IMR-90 (cell line): Measurements from ENCODE around the gene PAWR. TPM values are rescaled to one million over a fixed set of nuclear protein-coding genes. Genes with fewer than 3 reads are reported as not detected.

Experiments
- ATAC-seq: fragments of 200-7000 bp; cut with Tn5 transposase; 2 replicates; pipeline ENCODE4 v1.9.1; 2020; ENCODE audit warnings: low read depth, mild to moderate bottlenecking, moderate library complexity
- BruUV-seq: library from RNA; stranded (reverse); fragments of 400-500 nt; replicated peaks from 2 replicates; lab custom pipeline; 2021; lab: Mats Ljungman, UMichigan
- CTCF ChIA-PET: fragments of 300-600 bp; formaldehyde crosslinking; extraction: SDS; loops from one replicate; lab custom pipeline; 2021; ENCODE audit warnings: antibody characterized with exemption; lab: Yijun Ruan, JAX
- POLR2A ChIA-PET: fragments of 300-600 bp; sonication (Branson Sonifier 250); formaldehyde crosslinking; loops from one replicate; lab custom pipeline; 2022; ENCODE audit warnings: antibody characterized with exemption; ENCODE audit not compliant: unreplicated experiment; lab: Charles Lee
- DNase-seq: peaks from one replicate; pipeline ENCODE4 v3.0.0; 2013
- H2AFZ ChIP-seq: replicated peaks from 2 replicates; pipeline ENCODE3; 2013; ENCODE audit warnings: low read length, mild to moderate bottlenecking; ENCODE audit not compliant: poor library complexity
- H2AK5ac ChIP-seq: 2 replicates; pipeline ENCODE4 v1.6.1; 2013; ENCODE audit warnings: low read depth, low read length, inconsistent platforms
- H2AK9ac ChIP-seq: replicated peaks from 2 replicates; pipeline ENCODE3; 2013; ENCODE audit warnings: mild to moderate bottlenecking, low read depth, low read length, moderate library complexity; ENCODE audit not compliant: poor library complexity
- H2BK120ac ChIP-seq: 2 replicates; pipeline ENCODE4 v1.6.1; 2013; ENCODE audit warnings: low read depth, low read length, inconsistent platforms
- H2BK15ac ChIP-seq: 3 replicates; pipeline ENCODE4 v1.6.1; 2013; ENCODE audit warnings: low read depth, low read length, inconsistent platforms
- H2BK20ac ChIP-seq: 2 replicates; pipeline ENCODE4 v1.6.1; 2013; ENCODE audit warnings: low read depth, mild to moderate bottlenecking, inconsistent platforms, low read length, moderate library complexity
- H2BK5ac ChIP-seq: 2 replicates; pipeline ENCODE4 v1.6.1; 2013; ENCODE audit warnings: mild to moderate bottlenecking, low read depth, low read length, inconsistent platforms; ENCODE audit not compliant: poor library complexity, severe bottlenecking
- H3K14ac ChIP-seq: replicated peaks from 2 replicates; pipeline ENCODE4 v1.6.1; 2013; ENCODE audit warnings: low read depth, low read length, inconsistent platforms
- H3K18ac ChIP-seq: 2 replicates; pipeline ENCODE4 v1.6.1; 2013; ENCODE audit warnings: low read depth, low read length, control low read depth
- H3K23ac ChIP-seq: 2 replicates; pipeline ENCODE4 v1.6.1; 2013; ENCODE audit warnings: low read depth, low read length, inconsistent platforms
- H3K27ac ChIP-seq: 2 replicates; pipeline ENCODE4 v1.5.1; 2013; ENCODE audit warnings: mild to moderate bottlenecking, control low read depth, low read length; ENCODE audit not compliant: insufficient read depth
- H3K27me3 ChIP-seq: 2 replicates; pipeline ENCODE4 v1.6.1; 2013; ENCODE audit warnings: low read length; ENCODE audit not compliant: control insufficient read depth, insufficient read depth
- H3K36me3 ChIP-seq: 2 replicates; pipeline ENCODE4 v1.6.1; 2013; ENCODE audit warnings: low read length, mixed read lengths; ENCODE audit not compliant: control insufficient read depth, insufficient read depth
- H3K4ac ChIP-seq: 2 replicates; pipeline ENCODE4 v1.6.1; 2013; ENCODE audit warnings: low read depth, low read length, inconsistent platforms
- H3K4me1 ChIP-seq: 2 replicates; pipeline ENCODE4 v1.6.1; 2013; ENCODE audit warnings: low read length, mixed read lengths; ENCODE audit not compliant: control insufficient read depth, insufficient read depth
- H3K4me2 ChIP-seq: 2 replicates; pipeline ENCODE4 v1.6.1; 2013; ENCODE audit warnings: low read depth, mild to moderate bottlenecking, control low read depth, low read length, moderate library complexity
- H3K4me3 ChIP-seq: 2 replicates; pipeline ENCODE4 v1.5.1; 2013; ENCODE audit warnings: low read depth, mild to moderate bottlenecking, control low read depth, low read length, moderate library complexity; ENCODE audit not compliant: insufficient read depth
- H3K56ac ChIP-seq: 2 replicates; pipeline ENCODE4 v1.6.1; 2013; ENCODE audit warnings: low read length, inconsistent platforms; ENCODE audit not compliant: insufficient read depth; ENCODE audit errors: extremely low read depth
- H3K79me1 ChIP-seq, 2 experiments: 2 replicates each; pipeline ENCODE4 v1.6.1; 2013; ENCODE audit warnings: low read length in 2 of 2, inconsistent platforms in 1 of 2, low read depth in 1 of 2
- H3K9ac ChIP-seq: 2 replicates; pipeline ENCODE4 v1.6.1; 2013; ENCODE audit warnings: low read depth, low read length, control low read depth
- H3K9me1 ChIP-seq: 2 replicates; pipeline ENCODE4 v1.6.1; 2013; ENCODE audit warnings: low read length, inconsistent platforms; ENCODE audit not compliant: insufficient read depth
- H3K9me3 ChIP-seq: 2 replicates; pipeline ENCODE4 v1.6.1; 2013; ENCODE audit warnings: low read length; ENCODE audit not compliant: control insufficient read depth, insufficient read depth
- H4K20me1 ChIP-seq: 2 replicates; pipeline ENCODE4 v1.6.1; 2013; ENCODE audit warnings: low read length, inconsistent platforms; ENCODE audit not compliant: insufficient read depth
- H4K5ac ChIP-seq: 2 replicates; pipeline ENCODE4 v1.6.1; 2013; ENCODE audit warnings: mild to moderate bottlenecking, low read depth, low read length, control low read depth
- H4K8ac ChIP-seq, 2 experiments: 2 replicates each; pipeline ENCODE4 v1.6.1; 2013; ENCODE audit warnings: low read depth in 2 of 2, low read length in 2 of 2, control low read depth in 1 of 2, inconsistent platforms in 1 of 2
- H4K91ac ChIP-seq: 2 replicates; pipeline ENCODE4 v1.6.1; 2013; ENCODE audit warnings: low read depth, low read length, inconsistent platforms; ENCODE audit not compliant: insufficient read depth
- BHLHE40 ChIP-seq: fragments of 150-350 bp; IDR thresholded peaks from 2 replicates; pipeline ENCODE4 v1.6.1; 2016; ENCODE audit warnings: mild to moderate bottlenecking, low read depth, low read length
- CEBPB ChIP-seq: IDR thresholded peaks from 2 replicates; pipeline ENCODE4 v1.6.1; 2012; ENCODE audit warnings: low read depth, low read length, improper control_type of control experiment
- CHD1 ChIP-seq: IDR thresholded peaks from 2 replicates; pipeline ENCODE4 v1.6.1; 2012; ENCODE audit warnings: low read depth, low read length, improper control_type of control experiment
- ELK1 ChIP-seq: fragments of 150-350 bp; IDR thresholded peaks from 2 replicates; pipeline ENCODE4 v1.6.1; 2016; ENCODE audit warnings: low read depth, mild to moderate bottlenecking, low read length, moderate library complexity, borderline replicate concordance
- FOS ChIP-seq: fragments of 150-350 bp; IDR thresholded peaks from 2 replicates; pipeline ENCODE4 v1.6.1; 2016; ENCODE audit warnings: low read depth, low read length
- MAFK ChIP-seq: IDR thresholded peaks from 2 replicates; pipeline ENCODE4 v1.6.1; 2012; ENCODE audit warnings: low read depth, low read length, improper control_type of control experiment
- MAZ ChIP-seq: IDR thresholded peaks from 2 replicates; pipeline ENCODE4 v1.6.1; 2012; ENCODE audit warnings: low read depth, mild to moderate bottlenecking, low read length, improper control_type of control experiment, moderate library complexity, borderline replicate concordance
- NFE2L2 ChIP-seq: fragments of 150-350 bp; IDR thresholded peaks from 2 replicates; pipeline ENCODE4 v1.6.1; 2016; ENCODE audit warnings: low read depth, mild to moderate bottlenecking, low read length
- RCOR1 ChIP-seq: IDR thresholded peaks from 2 replicates; pipeline ENCODE4 v1.6.1; 2012; ENCODE audit warnings: mild to moderate bottlenecking, low read length, improper control_type of control experiment; ENCODE audit not compliant: insufficient replicate concordance
- RFX5 ChIP-seq: IDR thresholded peaks from 2 replicates; pipeline ENCODE4 v1.8.0; 2012; ENCODE audit warnings: low read depth, mild to moderate bottlenecking, low read length, moderate library complexity
- SMC3 ChIP-seq: fragments of 150-350 bp; IDR thresholded peaks from 2 replicates; pipeline ENCODE4 v1.6.1; 2016; ENCODE audit warnings: low read depth, mild to moderate bottlenecking, antibody characterized with exemption, low read length, moderate library complexity
- USF2 ChIP-seq: fragments of 150-350 bp; IDR thresholded peaks from 2 replicates; pipeline ENCODE4 v1.6.1; 2017; ENCODE audit warnings: mild to moderate bottlenecking, antibody characterized with exemption, low read length, low read depth
- WGBS, 2 experiments: methylation state at CpG; one replicate each; pipeline versions ENCODE4 v1.1.5 to v1.1.7; 2013; ENCODE audit warnings: missing lambda C conversion rate in 2 of 2; ENCODE audit not compliant: insufficient read length in 1 of 2; ENCODE audit errors: extremely low coverage in 2 of 2; 5-methylcytosine and 5-hydroxymethylcytosine counted together
- dilution Hi-C: fragments of 300-500 bp; cut with HindIII; formaldehyde crosslinking; loops from one replicate; pipeline ENCODE4 v1.14.3; 2018; ENCODE audit warnings: low sequenced_read_pairs; ENCODE audit not compliant: unreplicated experiment
- in situ Hi-C: fragments of 300-500 bp; cut with MboI; formaldehyde crosslinking; loops from 3 replicates; pipeline ENCODE4 v1.14.3; 2019; ENCODE audit warnings: low sequenced_read_pairs, inconsistent platforms, mixed read lengths
- intact Hi-C: fragments of 100-400 bp; cut with micrococcal nuclease; formaldehyde crosslinking; loops from 2 replicates; pipeline ENCODE4 v1.10.0; 2022
- polyA plus RNA-seq, 3 experiments: library from polyadenylated mRNA; depleted of rRNA; stranded (reverse); fragments of >200 nt; gene quantifications; 2 replicates each; pipeline ENCODE4 v1.2.3, GENCODE V29; 2012; ENCODE audit warnings: low replicate concordance in 1 of 3
- total RNA-seq: library from RNA; depleted of rRNA; stranded (reverse); fragments of >200 nt; gene quantifications from 2 replicates; pipeline ENCODE4 v1.2.3, GENCODE V29; 2012

Gene PAWR
- total and polyA plus RNA-seq, 2 of the 4 experiments (the other 2 are of a cell fraction): 13.2 to 13.6 TPM

GRCh38 chr12:79689477-79690141 is 1.2 kb downstream of the PAWR start:
- peak overlapping the region; percentile 18 to 36; a peak in 1 of 4 replicates for H4K8ac ChIP-seq
- POLR2A ChIA-PET: interaction anchor here (1.4 kb wide), 1 partner anchor 123 kb away, joined by 3 read pairs; no protein-coding TSS in a partner anchor
- no TSS peak for BruUV-seq
- in situ Hi-C loops (loop anchor here (5.0 kb wide), 1 partner anchor 267 kb away; no protein-coding TSS in a partner anchor), intact Hi-C loops (loop anchor here (2.0 to 10.0 kb wide), 7 partner anchors 67 to 387 kb away; no protein-coding TSS in a partner anchor), dilution Hi-C loops (no loop called here)
- H3K18ac ChIP-seq: peak overlapping the region; percentile 47; the same call in 1 of the 2 replicates
- H2BK15ac ChIP-seq: no peak overlapping the region; the same call in 2 of the 3 replicates
- H2AFZ ChIP-seq: peak overlapping the region; percentile 95
- CTCF ChIA-PET: no interaction called here
- no peaks in the 10 kb centered on the region for H3K9me3 ChIP-seq
- H2BK5ac ChIP-seq: peak overlapping the region; percentile 50
- peak overlapping the region; percentile 47; the same call in 1 of the 2 replicates for H4K5ac ChIP-seq
- H3K4ac ChIP-seq: peak overlapping the region; percentile 42
- peaks cover 6 to 37% of the 10 kb centered on the region in 2 experiments; a peak in 3 of 4 replicates for H3K79me1 ChIP-seq
- no peaks in the 10 kb centered on the region for H3K27me3 ChIP-seq
- H2AK5ac ChIP-seq: 0 out of 2 replicates have a peak overlapping the region, but pooled peaks have one; percentile 2
- H3K23ac ChIP-seq: peak overlapping the region; percentile 55; the same call in 1 of the 2 replicates
- H3K36me3 ChIP-seq: no peaks in the 10 kb centered on the region
- 0 out of 2 replicates have a peak overlapping the region, but pooled peaks have one; percentile 14 for H2BK120ac ChIP-seq
- 1% methylated on average over 23 of the region's 66 CpGs; no CpG with 5 or more reads in 1 of the 2 experiments for WGBS, 2 experiments
- H2BK20ac ChIP-seq: no peak overlapping the region
- H3K27ac ChIP-seq: peak overlapping the region; percentile 55
- H4K91ac ChIP-seq: 0 out of 2 replicates have a peak overlapping the region, but pooled peaks have one; percentile 14
- H3K4me1 ChIP-seq: peaks cover 12% of the 10 kb centered on the region; the same call in 1 of the 2 replicates
- H3K4me2 ChIP-seq: peak overlapping the region; percentile 100
- peak overlapping the region; percentile 78 for H2AK9ac ChIP-seq
- peak overlapping the region; percentile 96 for H3K4me3 ChIP-seq
- peak overlapping the region; percentile 16 for H3K14ac ChIP-seq
- H3K9me1 ChIP-seq: peaks cover 5% of the 10 kb centered on the region; the same call in 1 of the 2 replicates
- H4K20me1 ChIP-seq: peaks cover 14% of the 10 kb centered on the region
- peak overlapping the region; percentile 42; the same call in 1 of the 2 replicates for H3K56ac ChIP-seq
- H3K9ac ChIP-seq: peak overlapping the region; percentile 78
- DNase-seq (peak; percentile 55), ATAC-seq (peak; percentile 5)
- TF ChIP-seq CEBPB (no peak), CHD1 (no peak), ELK1 (no peak), MAZ (0 out of 2 replicates have a peak, but pooled peaks have one; percentile 10), USF2 (0 out of 2 replicates have a peak, but pooled peaks have one; percentile 30), BHLHE40 (no peak), SMC3 (no peak), FOS (no peak), RFX5 (no peak), RCOR1 (no peak), NFE2L2 (no peak), MAFK (no peak)
